HCT116 (cell line): Measurements from ENCODE around the gene CADPS2. TPM values are rescaled to one million over a fixed set of nuclear protein-coding genes. Genes with fewer than 3 reads are reported as not detected.

Source experiments
- ATAC-seq: fragments of 200-7000 bp; cut with Tn5 transposase; 2 replicates; pipeline ENCODE4 v1.9.1; 2020; ENCODE audit warnings: mild to moderate bottlenecking, moderate library complexity
- BruUV-seq: library from RNA; stranded (reverse); fragments of 400-500 nt; replicated peaks from 2 replicates; lab custom pipeline; 2021; lab: Mats Ljungman, UMichigan
- CTCF ChIA-PET: fragments of 300-600 bp; sonication (Branson Sonifier 250); formaldehyde crosslinking; loops from one replicate; lab custom pipeline; 2021; ENCODE audit warnings: antibody characterized with exemption; lab: Charles Lee
- POLR2A ChIA-PET: fragments of 300-600, 350-600 bp; sonication (Branson Sonifier 250); formaldehyde crosslinking; loops from one replicate; lab custom pipeline; 2021; ENCODE audit warnings: antibody characterized with exemption; lab: Charles Lee
- RAD21 ChIA-PET, 2 experiments: fragments of 300-600 bp; sonication (Branson Sonifier 250); formaldehyde crosslinking; loops; one replicate each; lab custom pipeline; 2023; ENCODE audit warnings: low total read pairs in 2 of 2; ENCODE audit not compliant: uncharacterized antibody in 2 of 2, unreplicated experiment in 2 of 2, low non-redundant PET in 1 of 2; lab: Charles Lee
- DNase-seq: peaks from one replicate; pipeline ENCODE4 v3.0.0-alpha.2; 2010; ENCODE audit warnings: low read depth, low spot score
- H2AFZ ChIP-seq: fragments of 200-600 bp; shearing (Covaris generic), sonication (generic); 2 replicates; pipeline ENCODE4 v1.6.1; 2017; ENCODE audit warnings: low read depth, mixed run types, mixed read lengths, antibody characterized with exemption, low read length; ENCODE audit not compliant: poor library complexity, severe bottlenecking
- H3K27ac ChIP-seq: 2 replicates; pipeline ENCODE4 v1.5.1; 2012; ENCODE audit warnings: low read depth, low read length
- H3K27me3 ChIP-seq: fragments of 200-600 bp; sonication (generic); 2 replicates; pipeline ENCODE4 v1.6.1; 2016; ENCODE audit warnings: mixed run types, low read length, mixed read lengths; ENCODE audit not compliant: insufficient read depth
- H3K36me3 ChIP-seq, 2 experiments: fragments of 200-500 bp in 1 of 2; fragments of 200-600 bp in 1 of 2; sonication (Bioruptor generic) in 1 of 2; sonication (generic) in 1 of 2; 2 replicates each; pipeline versions ENCODE4 v1.5.1 to v1.6.1; 2014 to 2016; ENCODE audit warnings: low read length in 2 of 2, inconsistent platforms in 1 of 2, mixed read lengths in 1 of 2, mixed run types in 1 of 2; ENCODE audit not compliant: insufficient read depth in 2 of 2, control insufficient read depth in 1 of 2
- H3K4me1 ChIP-seq, 2 experiments: fragments of 200-600 bp in 1 of 2; sonication (generic) in 1 of 2; 2 replicates each; pipeline versions ENCODE4 v1.5.1 to v1.6.1; 2012 to 2017; ENCODE audit warnings: low read length in 2 of 2, inconsistent platforms in 1 of 2, mild to moderate bottlenecking in 1 of 2, mixed read lengths in 1 of 2, mixed run types in 1 of 2, moderate library complexity in 1 of 2; ENCODE audit not compliant: insufficient read depth in 2 of 2, control insufficient read depth in 1 of 2
- H3K4me2 ChIP-seq: fragments of 200-600 bp; sonication (generic); 2 replicates; pipeline ENCODE4 v1.6.1; 2017; ENCODE audit warnings: mixed run types, low read length, mixed read lengths
- H3K4me3 ChIP-seq, 2 experiments: fragments of 200-600 bp in 1 of 2; sonication (generic) in 1 of 2; replicated peaks in 1 of 2; 2 replicates each; pipeline ENCODE4 v1.5.1; 2011 to 2016; ENCODE audit warnings: low read length in 2 of 2, control low read depth in 1 of 2, low read depth in 1 of 2, mild to moderate bottlenecking in 1 of 2, mixed read lengths in 1 of 2, mixed run types in 1 of 2
- H3K79me2 ChIP-seq: fragments of 200-600 bp; sonication (generic); 2 replicates; pipeline ENCODE4 v1.6.1; 2017; ENCODE audit warnings: mild to moderate bottlenecking, mixed run types, low read length, moderate library complexity, mixed read lengths; ENCODE audit not compliant: insufficient read depth
- H3K9ac ChIP-seq: fragments of 200-600 bp; sonication (generic); 2 replicates; pipeline ENCODE4 v1.6.1; 2016; ENCODE audit warnings: low read length, mixed read lengths
- H3K9me2 ChIP-seq: fragments of 200-600 bp; sonication (generic), shearing (Covaris generic); 2 replicates; pipeline ENCODE4 v1.6.1; 2017; ENCODE audit warnings: mixed run types, mild to moderate bottlenecking, moderate library complexity; ENCODE audit not compliant: insufficient read depth
- H3K9me3 ChIP-seq, 2 experiments: fragments of 200-500 bp in 1 of 2; fragments of 200-600 bp in 1 of 2; sonication (Bioruptor generic) in 1 of 2; sonication (generic) in 1 of 2; 2 replicates each; pipeline ENCODE4 v1.6.1; 2014 to 2017; ENCODE audit warnings: low read length in 2 of 2, mixed read lengths in 2 of 2, inconsistent platforms in 1 of 2, low read depth in 1 of 2, mild to moderate bottlenecking in 1 of 2, mixed run types in 1 of 2, moderate library complexity in 1 of 2; ENCODE audit not compliant: control insufficient read depth in 1 of 2, insufficient read depth in 1 of 2
- H4K20me1 ChIP-seq: fragments of 200-600 bp; sonication (generic), shearing (Covaris generic); 2 replicates; pipeline ENCODE4 v1.6.1; 2017; ENCODE audit warnings: mixed run types, mild to moderate bottlenecking, moderate library complexity; ENCODE audit not compliant: insufficient read depth
- CTCF ChIP-seq, 3 experiments: fragments of 200-600 bp in 1 of 3; sonication (generic) in 1 of 3; IDR thresholded peaks in 2 of 3; conservative IDR thresholded peaks in 1 of 3; 2 replicates each; pipeline ENCODE4 v1.5.1; 2012 to 2017; ENCODE audit warnings: low read depth in 2 of 3, low read length in 2 of 3, antibody characterized with exemption in 1 of 3, borderline replicate concordance in 1 of 3, control low read depth in 1 of 3, mild to moderate bottlenecking in 1 of 3, mixed read lengths in 1 of 3, mixed run types in 1 of 3, moderate library complexity in 1 of 3; ENCODE audit not compliant: insufficient read depth in 1 of 3
- ELF1 ChIP-seq: IDR thresholded peaks from 2 replicates; pipeline ENCODE4 v1.6.1; 2012; ENCODE audit warnings: low read depth, borderline replicate concordance
- EZH2phosphoT487 ChIP-seq: fragments of 200-600 bp; IDR thresholded peaks from 2 replicates; pipeline ENCODE4 v1.6.1; 2018; ENCODE audit warnings: antibody characterized with exemption, borderline replicate concordance
- JUND ChIP-seq: IDR thresholded peaks from 2 replicates; pipeline ENCODE4 v1.6.1; 2012
- POLR2A ChIP-seq: IDR thresholded peaks from 2 replicates; pipeline ENCODE4 v1.7.0; 2011; ENCODE audit warnings: borderline replicate concordance; ENCODE audit not compliant: insufficient read depth, insufficient read length; ENCODE audit errors: extremely low read depth
- POLR2AphosphoS5 ChIP-seq: IDR thresholded peaks from 2 replicates; pipeline ENCODE4 v1.6.1; 2011; ENCODE audit warnings: mild to moderate bottlenecking, low read depth, low read length, moderate library complexity
- RAD21 ChIP-seq: IDR thresholded peaks from 2 replicates; pipeline ENCODE4 v1.6.1; 2012; ENCODE audit warnings: low read depth, mild to moderate bottlenecking
- REST ChIP-seq: IDR thresholded peaks from 2 replicates; pipeline ENCODE4 v1.6.1; 2012; ENCODE audit warnings: low read depth
- SRF ChIP-seq: IDR thresholded peaks from 2 replicates; pipeline ENCODE4 v1.6.1; 2012; ENCODE audit warnings: low read depth
- TCF7L2 ChIP-seq: IDR thresholded peaks from 2 replicates; pipeline ENCODE4 v1.7.0; 2011; ENCODE audit warnings: borderline replicate concordance, inconsistent platforms; ENCODE audit not compliant: insufficient read depth, insufficient read length; ENCODE audit errors: extremely low read depth
- YY1 ChIP-seq: IDR thresholded peaks from 2 replicates; pipeline ENCODE4 v1.6.1; 2011; ENCODE audit warnings: low read length, low read depth, moderate library complexity, mild to moderate bottlenecking; ENCODE audit not compliant: insufficient replicate concordance; ENCODE audit errors: extremely low read depth
- intact Hi-C: fragments of 100-400 bp; cut with micrococcal nuclease; formaldehyde crosslinking; loops from 2 replicates; pipeline ENCODE4 v1.10.0; 2022
- total RNA-seq: library from RNA; stranded (reverse); gene quantifications from one replicate; pipeline ENCODE4 v1.2.1, GENCODE V29; 2021; ENCODE audit not compliant: unreplicated experiment

Gene CADPS2
- total RNA-seq, 1 experiment from 2014 or later = 7.5 TPM

DNA sequence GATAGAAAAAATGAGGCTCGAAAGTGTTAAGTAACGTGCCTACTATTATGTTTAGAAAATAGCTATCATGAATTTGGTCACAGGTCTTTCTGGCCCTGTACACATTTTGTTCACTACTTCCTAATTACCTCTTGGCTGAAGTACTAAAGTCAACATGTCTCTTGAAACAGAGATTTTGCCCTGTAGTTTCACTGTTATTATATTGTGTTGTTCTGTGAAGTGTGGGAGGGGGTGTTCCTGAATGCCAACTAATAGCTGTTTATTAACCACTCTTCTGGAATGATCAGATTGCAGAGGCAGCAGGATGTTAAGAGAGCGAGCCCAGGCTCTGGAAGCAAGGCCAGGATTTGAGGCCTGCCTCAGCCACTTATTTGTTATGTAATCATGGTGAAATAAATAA, 259.5 kb downstream of the CADPS2 start:
- no peak overlapping the region for H3K4me3 ChIP-seq
- H3K4me2 ChIP-seq = no peak overlapping the region
- H3K36me3 ChIP-seq = no peaks in the 10 kb centered on the region
- no peaks in the 10 kb centered on the region for H4K20me1 ChIP-seq
- POLR2A ChIA-PET = no interaction called here
- intact Hi-C loops = no loop called here
- DNase-seq = no peak
- H2AFZ ChIP-seq = no peak overlapping the region
- TF ChIP-seq ELF1 (no peak), POLR2AphosphoS5 (no peak), POLR2A (no peak), RAD21 (no peak), YY1 (no peak), EZH2phosphoT487 (no peak), JUND (no peak), CTCF (IDR thresholded peaks at IDR 0.05 in 2 of 3, conservative IDR thresholded peaks at IDR 0.05 in 1 of 3; ENCODE audit: borderline replicate concordance in 1 of 3, insufficient read depth in 1 of 3, low read depth in 2 of 3, low read length in 2 of 3) (no peak), SRF (no peak), REST (no peak), TCF7L2 (no peak)
- TF ChIP-seq, all 23 proteins: peak for 0
- RAD21 ChIA-PET = no interaction called here
- H3K4me1 ChIP-seq = no peaks in the 10 kb centered on the region
- ATAC-seq = no peak
- no peaks in the 10 kb centered on the region for H3K9me2 ChIP-seq
- CTCF ChIA-PET = no interaction called here
- H3K27me3 ChIP-seq = no peaks in the 10 kb centered on the region
- H3K9ac ChIP-seq = no peak overlapping the region
- H3K27ac ChIP-seq = no peak overlapping the region
- no peaks in the 10 kb centered on the region for H3K9me3 ChIP-seq
- no peaks in the 10 kb centered on the region for H3K79me2 ChIP-seq
- no TSS peak for BruUV-seq
